ENCODE data around the gene PCMT1. TPM values are rescaled to one million over a fixed set of nuclear protein-coding genes. Genes with fewer than 3 reads are reported as not detected.
A peak's percentile ranks its signal among the peaks of the same experiment; 100 is the strongest.

The PCMT1 gene
- total and polyA plus RNA-seq, 9 of the 15 experiments (the other 6 are each of a cell fraction or from before 2014, with no cell fraction given): 217 to 541 (median 327) TPM

DNA sequence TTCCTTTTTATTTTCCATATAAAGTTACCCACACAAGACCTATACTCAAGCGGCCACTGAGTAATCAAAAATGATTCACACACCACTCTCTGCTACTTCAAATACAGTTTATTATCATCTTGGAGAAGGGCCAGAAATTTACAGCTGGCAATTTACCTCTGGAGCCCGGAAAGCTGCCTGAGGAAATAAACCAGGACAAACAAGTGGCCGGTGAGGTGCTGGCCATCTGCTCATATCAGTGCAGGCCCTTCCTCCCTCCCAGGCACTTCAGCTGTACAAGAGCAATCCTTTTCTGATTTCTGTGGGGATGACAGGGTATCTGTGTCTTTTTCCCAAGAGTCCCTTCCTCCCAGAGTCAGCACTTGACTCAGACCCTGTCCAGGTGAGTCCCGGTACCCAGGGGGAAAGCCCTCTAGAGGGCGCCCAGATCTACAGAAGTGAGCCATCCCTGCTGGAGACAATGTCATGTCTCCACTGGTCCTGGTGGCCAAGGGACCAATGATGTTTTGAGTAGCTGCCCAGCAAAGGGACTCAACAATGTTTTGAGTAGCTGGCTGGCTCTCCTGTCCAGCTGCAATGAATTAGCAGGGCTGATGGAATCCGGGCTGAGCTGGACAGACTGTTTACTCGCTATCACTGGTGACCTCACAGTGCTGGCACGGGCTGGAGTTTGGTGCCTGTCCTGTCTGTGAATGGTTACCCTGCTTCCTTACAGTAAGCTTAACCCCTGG is 91.0 kb downstream of the PCMT1 start:
- no peaks in the 10 kb centered on the region for H3K4me1 ChIP-seq (replicated peaks in 1 of 2; ENCODE audit: control insufficient read depth in 2 of 2, insufficient read depth in 2 of 2, low read length in 2 of 2)
- peak; percentile 77 for FAIRE-seq
- WGBS (ENCODE audit: insufficient coverage, low coverage, missing lambda C conversion rate): 18% methylated on average over 8 of the region's 8 CpGs
- no peaks in the 10 kb centered on the region for H3K9me3 ChIP-seq (replicated peaks; ENCODE audit: control insufficient read depth, insufficient read depth, low read depth, low read length)
- H3K27me3 ChIP-seq (ENCODE audit: control insufficient read depth in 2 of 2, insufficient read depth in 2 of 2, low read length in 2 of 2): peaks cover 28 to 74% of the 10 kb centered on the region in 2 experiments
- H3K9me1 ChIP-seq (ENCODE audit: control insufficient read depth, insufficient read depth, low read length): no peaks in the 10 kb centered on the region
- ChIA-PET POLR2A (no interaction called here), CTCF (ENCODE audit: low intra/inter-chr PET ratio) (interaction anchor here (0.6 to 2.6 kb wide), 6 partner anchors 23 to 121 kb away, joined by 3 to 15 read pairs (median 4); no protein-coding TSS in a partner anchor)
- H4K20me1 ChIP-seq (replicated peaks; ENCODE audit: control insufficient read depth, insufficient read depth, low read length): 0 out of 2 replicates have a peak, but pooled peaks cover 5% of the 10 kb centered on the region
- DNase-seq (ENCODE audit: extremely low read depth in 1 of 4, low spot score in 3 of 4): peak; percentile 69 to 88 (median 78)
- H2AFZ ChIP-seq (ENCODE audit: low read depth, low read length): no peak overlapping the region
- no peak overlapping the region for H3K9ac ChIP-seq (ENCODE audit: insufficient read depth in 1 of 2, low read depth in 2 of 2, low read length in 2 of 2)
- no peaks in the 10 kb centered on the region for H3K79me2 ChIP-seq (ENCODE audit: control insufficient read depth, insufficient read depth, low read length)
- H3K36me3 ChIP-seq (ENCODE audit: control insufficient read depth, insufficient read depth, low read length): no peaks in the 10 kb centered on the region
- no peak overlapping the region for H3K27ac ChIP-seq (ENCODE audit: extremely low read depth, low read depth, low read length)
- no peak overlapping the region for H3K4me2 ChIP-seq (ENCODE audit: insufficient read depth, low read length)
- peak; percentile 99 for ATAC-seq
- intact Hi-C loops (cut with micrococcal nuclease) (loop anchor here (1.0 to 5.0 kb wide), 4 partner anchors 24 to 177 kb away; partner anchors contain the start of genes LRP11 and RAET1E), in situ Hi-C loops (cut with MboI) (loop anchor here (5.0 kb wide), 1 partner anchor 82 kb away; the partner anchor contains the start of gene RAET1G)
- H3K4me3 ChIP-seq: no peak overlapping the region
- BruUV-seq (replicated peaks): no TSS peak
- TF ChIP-seq FOSL1 (tag; conservative IDR thresholded peaks at IDR 0.05): 0 out of 2 replicates have a peak, but pooled peaks have one; percentile 28
- TF ChIP-seq RCOR1 (IDR thresholded peaks at IDR 0.05; ENCODE audit: borderline replicate concordance in 1 of 2, low read depth in 2 of 2, low read length in 2 of 2): peak in 1 of 2 experiments; percentile 81; a peak in 2 of 4 replicates
- TF ChIP-seq, protein P1, sequence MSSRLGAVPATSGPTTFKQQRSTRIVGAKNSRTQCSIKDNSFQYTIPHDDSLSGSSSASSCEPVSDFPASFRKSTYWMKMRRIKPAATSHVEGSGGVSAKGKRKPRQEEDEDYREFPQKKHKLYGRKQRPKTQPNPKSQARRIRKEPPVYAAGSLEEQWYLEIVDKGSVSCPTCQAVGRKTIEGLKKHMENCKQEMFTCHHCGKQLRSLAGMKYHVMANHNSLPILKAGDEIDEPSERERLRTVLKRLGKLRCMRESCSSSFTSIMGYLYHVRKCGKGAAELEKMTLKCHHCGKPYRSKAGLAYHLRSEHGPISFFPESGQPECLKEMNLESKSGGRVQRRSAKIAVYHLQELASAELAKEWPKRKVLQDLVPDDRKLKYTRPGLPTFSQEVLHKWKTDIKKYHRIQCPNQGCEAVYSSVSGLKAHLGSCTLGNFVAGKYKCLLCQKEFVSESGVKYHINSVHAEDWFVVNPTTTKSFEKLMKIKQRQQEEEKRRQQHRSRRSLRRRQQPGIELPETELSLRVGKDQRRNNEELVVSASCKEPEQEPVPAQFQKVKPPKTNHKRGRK (tag; IDR thresholded peaks at IDR 0.05): no peak
- peak; percentile 93 for TF ChIP-seq CTBP1 (IDR thresholded peaks at IDR 0.05; ENCODE audit: borderline replicate concordance)
- TF ChIP-seq, protein P2, sequence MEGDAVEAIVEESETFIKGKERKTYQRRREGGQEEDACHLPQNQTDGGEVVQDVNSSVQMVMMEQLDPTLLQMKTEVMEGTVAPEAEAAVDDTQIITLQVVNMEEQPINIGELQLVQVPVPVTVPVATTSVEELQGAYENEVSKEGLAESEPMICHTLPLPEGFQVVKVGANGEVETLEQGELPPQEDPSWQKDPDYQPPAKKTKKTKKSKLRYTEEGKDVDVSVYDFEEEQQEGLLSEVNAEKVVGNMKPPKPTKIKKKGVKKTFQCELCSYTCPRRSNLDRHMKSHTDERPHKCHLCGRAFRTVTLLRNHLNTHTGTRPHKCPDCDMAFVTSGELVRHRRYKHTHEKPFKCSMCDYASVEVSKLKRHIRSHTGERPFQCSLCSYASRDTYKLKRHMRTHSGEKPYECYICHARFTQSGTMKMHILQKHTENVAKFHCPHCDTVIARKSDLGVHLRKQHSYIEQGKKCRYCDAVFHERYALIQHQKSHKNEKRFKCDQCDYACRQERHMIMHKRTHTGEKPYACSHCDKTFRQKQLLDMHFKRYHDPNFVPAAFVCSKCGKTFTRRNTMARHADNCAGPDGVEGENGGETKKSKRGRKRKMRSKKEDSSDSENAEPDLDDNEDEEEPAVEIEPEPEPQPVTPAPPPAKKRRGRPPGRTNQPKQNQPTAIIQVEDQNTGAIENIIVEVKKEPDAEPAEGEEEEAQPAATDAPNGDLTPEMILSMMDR (IDR thresholded peaks at IDR 0.05 in 2 of 3, conservative IDR thresholded peaks at IDR 0.05 in 1 of 3; ENCODE audit: insufficient read depth in 2 of 3, low read depth in 1 of 3, low read length in 3 of 3): peak; percentile 89 to 92 (median 91)
- peak; percentile 31; the same call in 1 of the 2 replicates for TF ChIP-seq KLF16 (IDR thresholded peaks at IDR 0.05)
- TF ChIP-seq ZEB2 (IDR thresholded peaks at IDR 0.05): peak; percentile 68
- no peak for TF ChIP-seq FOXM1 (IDR thresholded peaks at IDR 0.05; ENCODE audit: low read depth)
- TF ChIP-seq FOXM1 (CRISPR knock-in tag; IDR thresholded peaks at IDR 0.05; ENCODE audit: low read depth): no peak
- TF ChIP-seq, protein P3, sequence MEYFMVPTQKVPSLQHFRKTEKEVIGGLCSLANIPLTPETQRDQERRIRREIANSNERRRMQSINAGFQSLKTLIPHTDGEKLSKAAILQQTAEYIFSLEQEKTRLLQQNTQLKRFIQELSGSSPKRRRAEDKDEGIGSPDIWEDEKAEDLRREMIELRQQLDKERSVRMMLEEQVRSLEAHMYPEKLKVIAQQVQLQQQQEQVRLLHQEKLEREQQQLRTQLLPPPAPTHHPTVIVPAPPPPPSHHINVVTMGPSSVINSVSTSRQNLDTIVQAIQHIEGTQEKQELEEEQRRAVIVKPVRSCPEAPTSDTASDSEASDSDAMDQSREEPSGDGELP (CRISPR knock-in tag; IDR thresholded peaks at IDR 0.05; ENCODE audit: borderline replicate concordance): peak; percentile 34; the same call in 1 of the 2 replicates
